IMR-90 (cell line): ENCODE measurements around the gene ITSN1. TPM values are rescaled to one million over a fixed set of nuclear protein-coding genes. Genes with fewer than 3 reads are reported as not detected.

ENCODE experiments used
- ATAC-seq: fragments of 200-7000 bp; cut with Tn5 transposase; 2 replicates; pipeline ENCODE4 v1.9.1; 2020; ENCODE audit warnings: low read depth, mild to moderate bottlenecking, moderate library complexity
- BruUV-seq: library from RNA; stranded (reverse); fragments of 400-500 nt; replicated peaks from 2 replicates; lab custom pipeline; 2021; lab: Mats Ljungman, UMichigan
- CTCF ChIA-PET: fragments of 300-600 bp; formaldehyde crosslinking; extraction: SDS; loops from one replicate; lab custom pipeline; 2021; ENCODE audit warnings: antibody characterized with exemption; lab: Yijun Ruan, JAX
- POLR2A ChIA-PET: fragments of 300-600 bp; sonication (Branson Sonifier 250); formaldehyde crosslinking; loops from one replicate; lab custom pipeline; 2022; ENCODE audit warnings: antibody characterized with exemption; ENCODE audit not compliant: unreplicated experiment; lab: Charles Lee
- DNase-seq: peaks from one replicate; pipeline ENCODE4 v3.0.0; 2013
- H2AFZ ChIP-seq: replicated peaks from 2 replicates; pipeline ENCODE3; 2013; ENCODE audit warnings: low read length, mild to moderate bottlenecking; ENCODE audit not compliant: poor library complexity
- H2AK5ac ChIP-seq: 2 replicates; pipeline ENCODE4 v1.6.1; 2013; ENCODE audit warnings: low read depth, low read length, inconsistent platforms
- H2AK9ac ChIP-seq: replicated peaks from 2 replicates; pipeline ENCODE3; 2013; ENCODE audit warnings: mild to moderate bottlenecking, low read depth, low read length, moderate library complexity; ENCODE audit not compliant: poor library complexity
- H2BK120ac ChIP-seq: 2 replicates; pipeline ENCODE4 v1.6.1; 2013; ENCODE audit warnings: low read depth, low read length, inconsistent platforms
- H2BK15ac ChIP-seq: 3 replicates; pipeline ENCODE4 v1.6.1; 2013; ENCODE audit warnings: low read depth, low read length, inconsistent platforms
- H2BK20ac ChIP-seq: 2 replicates; pipeline ENCODE4 v1.6.1; 2013; ENCODE audit warnings: low read depth, mild to moderate bottlenecking, inconsistent platforms, low read length, moderate library complexity
- H2BK5ac ChIP-seq: 2 replicates; pipeline ENCODE4 v1.6.1; 2013; ENCODE audit warnings: mild to moderate bottlenecking, low read depth, low read length, inconsistent platforms; ENCODE audit not compliant: poor library complexity, severe bottlenecking
- H3K14ac ChIP-seq: replicated peaks from 2 replicates; pipeline ENCODE4 v1.6.1; 2013; ENCODE audit warnings: low read depth, low read length, inconsistent platforms
- H3K18ac ChIP-seq: 2 replicates; pipeline ENCODE4 v1.6.1; 2013; ENCODE audit warnings: low read depth, low read length, control low read depth
- H3K23ac ChIP-seq: 2 replicates; pipeline ENCODE4 v1.6.1; 2013; ENCODE audit warnings: low read depth, low read length, inconsistent platforms
- H3K27ac ChIP-seq: 2 replicates; pipeline ENCODE4 v1.5.1; 2013; ENCODE audit warnings: mild to moderate bottlenecking, control low read depth, low read length; ENCODE audit not compliant: insufficient read depth
- H3K27me3 ChIP-seq: 2 replicates; pipeline ENCODE4 v1.6.1; 2013; ENCODE audit warnings: low read length; ENCODE audit not compliant: control insufficient read depth, insufficient read depth
- H3K36me3 ChIP-seq: 2 replicates; pipeline ENCODE4 v1.6.1; 2013; ENCODE audit warnings: low read length, mixed read lengths; ENCODE audit not compliant: control insufficient read depth, insufficient read depth
- H3K4ac ChIP-seq: 2 replicates; pipeline ENCODE4 v1.6.1; 2013; ENCODE audit warnings: low read depth, low read length, inconsistent platforms
- H3K4me1 ChIP-seq: 2 replicates; pipeline ENCODE4 v1.6.1; 2013; ENCODE audit warnings: low read length, mixed read lengths; ENCODE audit not compliant: control insufficient read depth, insufficient read depth
- H3K4me2 ChIP-seq: 2 replicates; pipeline ENCODE4 v1.6.1; 2013; ENCODE audit warnings: low read depth, mild to moderate bottlenecking, control low read depth, low read length, moderate library complexity
- H3K4me3 ChIP-seq: 2 replicates; pipeline ENCODE4 v1.5.1; 2013; ENCODE audit warnings: low read depth, mild to moderate bottlenecking, control low read depth, low read length, moderate library complexity; ENCODE audit not compliant: insufficient read depth
- H3K56ac ChIP-seq: 2 replicates; pipeline ENCODE4 v1.6.1; 2013; ENCODE audit warnings: low read length, inconsistent platforms; ENCODE audit not compliant: insufficient read depth; ENCODE audit errors: extremely low read depth
- H3K79me1 ChIP-seq, 2 experiments: 2 replicates each; pipeline ENCODE4 v1.6.1; 2013; ENCODE audit warnings: low read length in 2 of 2, inconsistent platforms in 1 of 2, low read depth in 1 of 2
- H3K9ac ChIP-seq: 2 replicates; pipeline ENCODE4 v1.6.1; 2013; ENCODE audit warnings: low read depth, low read length, control low read depth
- H3K9me1 ChIP-seq: 2 replicates; pipeline ENCODE4 v1.6.1; 2013; ENCODE audit warnings: low read length, inconsistent platforms; ENCODE audit not compliant: insufficient read depth
- H3K9me3 ChIP-seq: 2 replicates; pipeline ENCODE4 v1.6.1; 2013; ENCODE audit warnings: low read length; ENCODE audit not compliant: control insufficient read depth, insufficient read depth
- H4K20me1 ChIP-seq: 2 replicates; pipeline ENCODE4 v1.6.1; 2013; ENCODE audit warnings: low read length, inconsistent platforms; ENCODE audit not compliant: insufficient read depth
- H4K5ac ChIP-seq: 2 replicates; pipeline ENCODE4 v1.6.1; 2013; ENCODE audit warnings: mild to moderate bottlenecking, low read depth, low read length, control low read depth
- H4K8ac ChIP-seq, 2 experiments: 2 replicates each; pipeline ENCODE4 v1.6.1; 2013; ENCODE audit warnings: low read depth in 2 of 2, low read length in 2 of 2, control low read depth in 1 of 2, inconsistent platforms in 1 of 2
- H4K91ac ChIP-seq: 2 replicates; pipeline ENCODE4 v1.6.1; 2013; ENCODE audit warnings: low read depth, low read length, inconsistent platforms; ENCODE audit not compliant: insufficient read depth
- BHLHE40 ChIP-seq: fragments of 150-350 bp; IDR thresholded peaks from 2 replicates; pipeline ENCODE4 v1.6.1; 2016; ENCODE audit warnings: mild to moderate bottlenecking, low read depth, low read length
- CEBPB ChIP-seq: IDR thresholded peaks from 2 replicates; pipeline ENCODE4 v1.6.1; 2012; ENCODE audit warnings: low read depth, low read length, improper control_type of control experiment
- MAFK ChIP-seq: IDR thresholded peaks from 2 replicates; pipeline ENCODE4 v1.6.1; 2012; ENCODE audit warnings: low read depth, low read length, improper control_type of control experiment
- NFE2L2 ChIP-seq: fragments of 150-350 bp; IDR thresholded peaks from 2 replicates; pipeline ENCODE4 v1.6.1; 2016; ENCODE audit warnings: low read depth, mild to moderate bottlenecking, low read length
- WGBS, 2 experiments: methylation state at CpG; one replicate each; pipeline versions ENCODE4 v1.1.5 to v1.1.7; 2013; ENCODE audit warnings: missing lambda C conversion rate in 2 of 2; ENCODE audit not compliant: insufficient read length in 1 of 2; ENCODE audit errors: extremely low coverage in 2 of 2; 5-methylcytosine and 5-hydroxymethylcytosine counted together
- dilution Hi-C: fragments of 300-500 bp; cut with HindIII; formaldehyde crosslinking; loops from one replicate; pipeline ENCODE4 v1.14.3; 2018; ENCODE audit warnings: low sequenced_read_pairs; ENCODE audit not compliant: unreplicated experiment
- in situ Hi-C: fragments of 300-500 bp; cut with MboI; formaldehyde crosslinking; loops from 3 replicates; pipeline ENCODE4 v1.14.3; 2019; ENCODE audit warnings: low sequenced_read_pairs, inconsistent platforms, mixed read lengths
- intact Hi-C: fragments of 100-400 bp; cut with micrococcal nuclease; formaldehyde crosslinking; loops from 2 replicates; pipeline ENCODE4 v1.10.0; 2022
- polyA plus RNA-seq, 3 experiments: library from polyadenylated mRNA; depleted of rRNA; stranded (reverse); fragments of >200 nt; gene quantifications; 2 replicates each; pipeline ENCODE4 v1.2.3, GENCODE V29; 2012; ENCODE audit warnings: low replicate concordance in 1 of 3
- total RNA-seq: library from RNA; depleted of rRNA; stranded (reverse); fragments of >200 nt; gene quantifications from 2 replicates; pipeline ENCODE4 v1.2.3, GENCODE V29; 2012

Gene ITSN1
- total and polyA plus RNA-seq, 2 of the 4 experiments (the other 2 are of a cell fraction): 45.4 to 62.0 TPM

DNA sequence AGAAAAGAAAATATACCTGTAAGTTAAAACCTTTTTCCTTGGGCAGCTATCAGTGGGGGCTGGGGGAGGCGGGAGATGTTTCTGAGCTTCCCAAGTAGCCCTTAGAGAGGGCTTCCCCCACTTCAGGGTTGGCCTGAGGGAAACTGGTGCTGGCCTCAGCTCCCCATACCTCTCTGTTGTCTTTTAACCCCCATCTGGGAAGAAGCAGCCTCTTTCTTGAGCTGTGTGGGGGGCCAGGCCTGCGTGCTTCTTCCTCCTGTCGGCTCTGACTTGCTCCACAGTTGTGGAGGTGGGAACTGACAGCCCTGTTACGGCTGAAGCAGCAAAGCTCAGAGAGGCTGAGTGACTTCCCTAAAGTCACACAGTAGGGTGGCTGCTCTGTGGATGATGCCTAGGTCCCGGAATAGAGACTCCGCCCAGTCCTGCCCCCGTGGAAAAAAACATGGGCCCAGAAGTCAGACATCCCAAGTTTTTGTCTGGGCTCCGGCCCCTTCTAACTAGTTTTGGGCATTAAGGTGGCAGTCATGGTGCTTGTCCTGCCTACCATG is 218.1 kb downstream of the ITSN1 start:
- no peaks in the 10 kb centered on the region for H3K9me1 ChIP-seq
- no peak overlapping the region for H2BK15ac ChIP-seq
- TF ChIP-seq MAFK (no peak), NFE2L2 (no peak), BHLHE40 (no peak), CEBPB (no peak)
- no peak overlapping the region for H3K18ac ChIP-seq
- no peak overlapping the region for H3K14ac ChIP-seq
- H3K36me3 ChIP-seq: no peaks in the 10 kb centered on the region
- DNase-seq (no peak), ATAC-seq (no peak)
- no peak overlapping the region for H2BK20ac ChIP-seq
- no peaks in the 10 kb centered on the region for H3K79me1 ChIP-seq
- no peak overlapping the region for H3K4me3 ChIP-seq
- H3K27ac ChIP-seq: no peak overlapping the region
- no peak overlapping the region for H2BK5ac ChIP-seq
- ChIA-PET POLR2A (no interaction called here), CTCF (no interaction called here)
- no TSS peak for BruUV-seq
- H3K9ac ChIP-seq: no peak overlapping the region
- intact Hi-C loops (no loop called here), in situ Hi-C loops (no loop called here), dilution Hi-C loops (no loop called here)
- H3K23ac ChIP-seq: no peak overlapping the region
- H3K27me3 ChIP-seq: peaks cover 14% of the 10 kb centered on the region
- H4K8ac ChIP-seq: no peak overlapping the region
- no peak overlapping the region for H2AK5ac ChIP-seq
- H4K5ac ChIP-seq: no peak overlapping the region
- H3K4ac ChIP-seq: no peak overlapping the region
- no peak overlapping the region for H3K56ac ChIP-seq
- no peaks in the 10 kb centered on the region for H3K4me1 ChIP-seq
- no peak overlapping the region for H2AFZ ChIP-seq
- no peak overlapping the region for H2AK9ac ChIP-seq
- H3K4me2 ChIP-seq: no peak overlapping the region
- no peak overlapping the region for H2BK120ac ChIP-seq
- H4K20me1 ChIP-seq: no peaks in the 10 kb centered on the region
- no peak overlapping the region for H4K91ac ChIP-seq
- no peaks in the 10 kb centered on the region for H3K9me3 ChIP-seq
- WGBS, 2 experiments: 87% methylated on average over 3 of the region's 8 CpGs; no CpG with 5 or more reads in 1 of the 2 experiments
